H9 (cell line): ENCODE results near the gene RASIP1. TPM values are rescaled to one million over a fixed set of nuclear protein-coding genes. Genes with fewer than 3 reads are reported as not detected.

Experiments
- DNase-seq: peaks from one replicate; pipeline ENCODE4 v3.0.0-alpha.2; 2017
- H2AFZ ChIP-seq: one replicate; pipeline ENCODE4 v1.6.1; 2013; ENCODE audit warnings: mild to moderate bottlenecking, low read length, control low read depth, moderate library complexity
- H2AK5ac ChIP-seq: 2 replicates; pipeline ENCODE4 v1.6.1; 2013; ENCODE audit warnings: low read length, control low read depth, mixed read lengths; ENCODE audit not compliant: insufficient read length
- H2BK120ac ChIP-seq: one replicate; pipeline ENCODE4 v1.6.1; 2013; ENCODE audit warnings: low read depth, mild to moderate bottlenecking, low read length, control low read depth, inconsistent platforms; ENCODE audit not compliant: poor library complexity, severe bottlenecking
- H2BK12ac ChIP-seq: 2 replicates; pipeline ENCODE4 v1.6.1; 2013; ENCODE audit warnings: low read length, control low read depth, mixed read lengths, low read depth; ENCODE audit not compliant: insufficient read length
- H2BK15ac ChIP-seq: 2 replicates; pipeline ENCODE4 v1.6.1; 2013; ENCODE audit warnings: low read depth, low read length, control low read depth
- H2BK20ac ChIP-seq: one replicate; pipeline ENCODE4 v1.6.1; 2013; ENCODE audit warnings: low read depth, mild to moderate bottlenecking, low read length, control low read depth, inconsistent platforms; ENCODE audit not compliant: poor library complexity, severe bottlenecking
- H2BK5ac ChIP-seq: 2 replicates; pipeline ENCODE4 v1.6.1; 2013; ENCODE audit warnings: low read length, control low read depth, mixed read lengths; ENCODE audit not compliant: insufficient read length
- H3K14ac ChIP-seq: 2 replicates; pipeline ENCODE4 v1.6.1; 2013; ENCODE audit warnings: low read length, control low read depth; ENCODE audit not compliant: insufficient read depth
- H3K18ac ChIP-seq: 2 replicates; pipeline ENCODE4 v1.6.1; 2013; ENCODE audit warnings: low read depth, mild to moderate bottlenecking, mixed read lengths, low read length, control low read depth; ENCODE audit not compliant: insufficient read length
- H3K23ac ChIP-seq: 2 replicates; pipeline ENCODE4 v1.6.1; 2013; ENCODE audit warnings: low read length, control low read depth, mixed read lengths, low read depth; ENCODE audit not compliant: insufficient read length
- H3K23me2 ChIP-seq: 2 replicates; pipeline ENCODE4 v1.6.1; 2013; ENCODE audit warnings: low read depth, mild to moderate bottlenecking, mixed read lengths, low read length, control low read depth; ENCODE audit not compliant: insufficient read length, poor library complexity, severe bottlenecking
- H3K27ac ChIP-seq: 2 replicates; pipeline ENCODE4 v1.5.1; 2013; ENCODE audit warnings: low read length, control low read depth, mixed read lengths, low read depth; ENCODE audit not compliant: insufficient read length
- H3K27me3 ChIP-seq: 2 replicates; pipeline ENCODE4 v1.6.1; 2013; ENCODE audit warnings: low read length, control low read depth, inconsistent platforms; ENCODE audit not compliant: insufficient read depth
- H3K4ac ChIP-seq: 2 replicates; pipeline ENCODE4 v1.6.1; 2013; ENCODE audit warnings: low read depth, mild to moderate bottlenecking, control low read depth, inconsistent platforms, low read length, moderate library complexity
- H3K4me1 ChIP-seq: 2 replicates; pipeline ENCODE4 v1.6.1; 2013; ENCODE audit warnings: low read length, control low read depth, inconsistent platforms; ENCODE audit not compliant: insufficient read depth
- H3K4me2 ChIP-seq: 2 replicates; pipeline ENCODE4 v1.6.1; 2013; ENCODE audit warnings: low read length, control low read depth, mixed read lengths; ENCODE audit not compliant: insufficient read length, insufficient read depth
- H3K56ac ChIP-seq: 2 replicates; pipeline ENCODE4 v1.6.1; 2013; ENCODE audit warnings: low read depth, mild to moderate bottlenecking, mixed read lengths, low read length, control low read depth; ENCODE audit not compliant: insufficient read length
- H3K79me1 ChIP-seq: 2 replicates; pipeline ENCODE4 v1.6.1; 2013; ENCODE audit warnings: low read depth, mild to moderate bottlenecking, moderate library complexity, low read length, control low read depth, inconsistent platforms; ENCODE audit not compliant: insufficient read depth, poor library complexity, severe bottlenecking
- H3K79me2 ChIP-seq: 2 replicates; pipeline ENCODE4 v1.6.1; 2013; ENCODE audit warnings: low read length, control low read depth, inconsistent platforms; ENCODE audit not compliant: insufficient read depth
- H3K9ac ChIP-seq: 2 replicates; pipeline ENCODE4 v1.6.1; 2013; ENCODE audit warnings: low read length, control low read depth, mixed read lengths; ENCODE audit not compliant: insufficient read length; ENCODE audit errors: extremely low read depth
- H3K9me3 ChIP-seq: one replicate; pipeline ENCODE4 v1.6.1; 2013; ENCODE audit warnings: low read depth, low read length, inconsistent platforms; ENCODE audit not compliant: control insufficient read depth
- H3T11ph ChIP-seq: one replicate; pipeline ENCODE4 v1.6.1; 2013; ENCODE audit warnings: mild to moderate bottlenecking, low read length, control low read depth, inconsistent platforms
- H4K20me1 ChIP-seq: one replicate; pipeline ENCODE4 v1.6.1; 2013; ENCODE audit not compliant: control insufficient read depth, insufficient read length, insufficient read depth
- H4K5ac ChIP-seq: 2 replicates; pipeline ENCODE4 v1.6.1; 2013; ENCODE audit warnings: low read depth, mild to moderate bottlenecking, mixed read lengths, low read length, control low read depth; ENCODE audit not compliant: insufficient read length
- H4K8ac ChIP-seq: replicated peaks from 2 replicates; pipeline ENCODE4 v1.6.1; 2013; ENCODE audit warnings: low read length, control low read depth, mixed read lengths, low read depth; ENCODE audit not compliant: insufficient read length
- H4K91ac ChIP-seq: 2 replicates; pipeline ENCODE4 v1.6.1; 2013; ENCODE audit warnings: low read depth, mild to moderate bottlenecking, moderate library complexity, mixed read lengths, low read length, control low read depth; ENCODE audit not compliant: insufficient read length
- H3K27ac Mint-ChIP-seq, 3 experiments: 2 replicates in 2 of 3; 3 replicates in 1 of 3; pipeline ENCODE4 v1.8.0; 2020 to 2021; ENCODE audit warnings: mixed read lengths in 3 of 3, mild to moderate bottlenecking in 1 of 3, moderate library complexity in 1 of 3
- H3K27me3 Mint-ChIP-seq: 2 replicates; pipeline ENCODE4 v1.8.0; 2021; ENCODE audit warnings: low read depth, mild to moderate bottlenecking, moderate library complexity, mixed read lengths
- H3K36me3 Mint-ChIP-seq, 3 experiments: 2 replicates in 2 of 3; 3 replicates in 1 of 3; pipeline ENCODE4 v1.8.0; 2020 to 2021; ENCODE audit warnings: low read depth in 3 of 3, mixed read lengths in 3 of 3; ENCODE audit not compliant: insufficient read depth in 1 of 3
- H3K4me1 Mint-ChIP-seq, 2 experiments: 2 replicates each; pipeline ENCODE4 v1.8.0; 2020; ENCODE audit warnings: mixed read lengths in 2 of 2
- H3K4me3 Mint-ChIP-seq, 2 experiments: 2 replicates in 1 of 2; 3 replicates in 1 of 2; pipeline ENCODE4 v1.8.0; 2020 to 2021; ENCODE audit warnings: mild to moderate bottlenecking in 2 of 2, mixed read lengths in 2 of 2, moderate library complexity in 1 of 2
- H3K9me3 Mint-ChIP-seq, 2 experiments: 2 replicates in 1 of 2; 3 replicates in 1 of 2; pipeline ENCODE4 v1.8.0; 2020; ENCODE audit warnings: mild to moderate bottlenecking in 2 of 2, mixed read lengths in 2 of 2, moderate library complexity in 1 of 2
- CTCF ChIP-seq: fragments of 200-600 bp; sonication (generic); conservative IDR thresholded peaks from 3 replicates; pipeline ENCODE4 v1.8.0; 2021; ENCODE audit warnings: antibody characterized with exemption, mild to moderate bottlenecking
- WGBS: extraction: QIAGEN DNeasy Blood & Tissue Kit; methylation state at CpG from one replicate; pipeline ENCODE4 v1.1.7; 2013; ENCODE audit warnings: missing lambda C conversion rate, low lambda C conversion rate, mixed read lengths; ENCODE audit not compliant: insufficient read length; ENCODE audit errors: extremely low coverage; 5-methylcytosine and 5-hydroxymethylcytosine counted together
- total RNA-seq: library from RNA; stranded (reverse); gene quantifications from 2 replicates; pipeline ENCODE4 v1.2.1, GENCODE V29; 2021

RASIP1 gene
- total RNA-seq, 1 experiment from 2014 or later: 2.4 TPM

DNA sequence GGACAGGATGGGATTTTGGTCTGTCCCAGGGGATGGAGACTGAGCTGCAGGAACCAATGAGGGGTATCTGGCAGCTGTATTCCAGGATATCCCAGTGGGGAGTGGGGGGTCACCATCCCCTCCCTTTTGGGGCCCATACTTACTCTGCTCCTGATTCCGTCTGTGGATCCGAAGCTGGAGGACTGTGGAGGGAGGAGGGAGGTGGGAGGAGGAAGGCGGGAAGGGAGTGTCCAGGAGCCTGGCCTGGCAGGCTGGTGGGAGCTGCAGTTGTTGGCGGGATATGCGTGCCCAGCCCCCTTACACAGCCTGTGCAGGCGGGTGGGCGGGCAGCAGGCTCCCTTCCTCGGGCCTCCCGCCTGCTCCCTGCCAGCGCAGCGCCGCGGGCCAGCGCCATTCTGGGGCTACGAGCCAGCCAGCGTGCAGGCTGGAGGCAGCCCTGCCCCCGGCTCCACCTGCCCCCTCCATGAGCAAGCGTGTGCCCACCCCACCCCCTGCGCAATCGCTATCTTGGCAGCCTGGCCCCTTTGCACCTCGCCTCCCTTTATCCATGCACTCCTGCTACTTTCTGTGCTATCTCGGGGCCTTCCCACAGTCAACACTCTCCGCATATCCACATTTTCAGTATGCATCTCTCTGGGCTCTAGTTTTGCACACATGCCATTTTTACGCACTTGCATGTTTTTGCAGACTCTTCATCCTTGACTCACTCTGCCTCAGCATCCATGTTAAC lies 23.7 kb downstream of the RASIP1 start:
- no peak for TF ChIP-seq CTCF
- DNase-seq: peak; percentile 48
- Histone ChIP-seq H2AFZ (no peak overlapping the region), H3K4ac (no peak overlapping the region), H3K79me1 (no peaks in the 10 kb centered on the region), H2BK15ac (no peak overlapping the region), H3K23ac (no peak overlapping the region), H3T11ph (no peak overlapping the region), H4K20me1 (no peaks in the 10 kb centered on the region), H3K18ac (no peak overlapping the region), H3K79me2 (no peaks in the 10 kb centered on the region), H4K5ac (no peak overlapping the region), H3K4me1 (no peaks in the 10 kb centered on the region; the same call in 1 of the 2 replicates), H3K4me2 (peak overlapping the region; percentile 36), H3K9me3 (no peaks in the 10 kb centered on the region), H3K56ac (no peak overlapping the region), H3K27me3 (no peaks in the 10 kb centered on the region), H3K23me2 (peaks cover 8% of the 10 kb centered on the region), H3K14ac (no peak overlapping the region), H2BK12ac (no peak overlapping the region), H2BK5ac (no peak overlapping the region), H3K9ac (no peak overlapping the region), H2BK20ac (no peak overlapping the region), H3K27ac (no peak overlapping the region), H4K8ac (no peak overlapping the region), H2AK5ac (no peak overlapping the region), H4K91ac (no peak overlapping the region), H2BK120ac (no peak overlapping the region)
- H3K4me1 Mint-ChIP-seq: peaks cover 38 to 55% of the 10 kb centered on the region in 2 experiments
- H3K4me3 Mint-ChIP-seq: peak overlapping the region; percentile 25 to 69; a peak in 4 of 5 replicates
- 0 out of 7 replicates have a peak, but pooled peaks cover 0 to 4% (median 0%) of the 10 kb centered on the region in 3 experiments for H3K36me3 Mint-ChIP-seq
- peaks cover 2% of the 10 kb centered on the region; the same call in 1 of the 2 replicates for H3K27me3 Mint-ChIP-seq
- no peaks in the 10 kb centered on the region for H3K9me3 Mint-ChIP-seq
- WGBS: no CpG with 5 or more reads among the region's 24 CpGs
- H3K27ac Mint-ChIP-seq: peak overlapping the region in 1 of 3 experiments; percentile 55; a peak in 2 of 7 replicates
